ENCODE data around the gene TP53RK. TPM values are rescaled to one million over a fixed set of nuclear protein-coding genes. Genes with fewer than 3 reads are reported as not detected.

Gene TP53RK
- total RNA-seq, 1 donor from 2014 or later, result 17.3 TPM

- DNase-seq (ENCODE audit: low spot score in 2 of 2, unreplicated experiment in 2 of 2), result no peak
- no peak for TF ChIP-seq CTCF (IDR thresholded peaks at IDR 0.05; ENCODE audit: unreplicated experiment)
- peaks cover 4% of the 10 kb centered on the region for H3K9me3 Mint-ChIP-seq
- H3K27me3 Mint-ChIP-seq (ENCODE audit: low read depth), result peaks cover under 1% of the 10 kb centered on the region
- H3K4me1 Mint-ChIP-seq, result peaks cover 11% of the 10 kb centered on the region
- no peak overlapping the region for H3K4me3 Mint-ChIP-seq
- no peak overlapping the region for H3K27ac Mint-ChIP-seq
- H3K36me3 Mint-ChIP-seq, result no peaks in the 10 kb centered on the region
Measured at GRCh38 chr20:46704714-46705377, 15.6 kb upstream of the TP53RK start.

- DNase-seq (ENCODE audit: low spot score in 2 of 2, unreplicated experiment in 2 of 2), result no peak
- Mint-ChIP-seq H3K4me1 (peaks cover 2% of the 10 kb centered on the region), H3K36me3 (no peaks in the 10 kb centered on the region), H3K27me3 (ENCODE audit: low read depth) (peaks cover 2% of the 10 kb centered on the region), H3K27ac (no peak overlapping the region), H3K4me3 (no peak overlapping the region), H3K9me3 (peaks cover 4% of the 10 kb centered on the region)
- TF ChIP-seq CTCF (IDR thresholded peaks at IDR 0.05; ENCODE audit: unreplicated experiment), result no peak
Measured at GRCh38 chr20:46703435-46703834, 14.2 kb upstream of the TP53RK start.

DNA sequence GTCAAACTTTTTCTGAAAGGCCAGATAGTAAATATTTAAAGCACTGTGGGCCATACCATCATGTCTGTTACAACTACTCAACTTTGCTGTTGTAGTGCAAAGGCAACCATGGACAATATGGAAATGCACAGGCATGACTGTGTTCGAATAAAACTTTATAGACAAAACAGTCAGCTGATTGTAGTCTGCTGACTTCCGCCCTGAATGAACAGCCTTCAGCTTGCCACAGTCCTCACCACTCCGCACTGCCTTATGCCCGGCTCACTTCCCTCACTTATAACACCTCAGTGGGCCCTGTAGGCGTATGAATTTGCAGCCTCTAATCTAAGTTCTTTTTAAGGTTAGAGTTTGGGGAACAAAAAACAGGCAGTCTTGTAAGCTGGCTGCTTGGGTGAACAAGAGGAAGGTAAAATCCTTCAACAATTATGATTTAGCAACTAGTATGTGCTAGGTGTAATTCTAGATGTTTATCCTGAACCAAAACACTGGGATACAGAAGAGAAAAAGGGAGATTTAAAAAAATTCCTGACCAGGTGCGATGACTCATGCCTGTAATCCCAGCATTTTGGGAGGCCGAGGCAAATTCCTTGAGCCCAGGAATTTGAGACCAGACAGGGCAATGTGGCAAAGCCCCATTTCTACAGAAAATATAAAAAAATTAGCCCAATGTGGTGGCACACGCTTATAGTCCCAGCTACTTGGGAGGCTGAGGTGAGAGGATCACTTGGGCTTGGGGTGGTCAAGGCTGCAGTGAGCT lies 13.4 kb upstream of the TP53RK start:
- H3K9me3 Mint-ChIP-seq, result peaks cover 4% of the 10 kb centered on the region
- H3K36me3 Mint-ChIP-seq, result no peaks in the 10 kb centered on the region
- no peak for DNase-seq (ENCODE audit: low spot score in 2 of 2, unreplicated experiment in 2 of 2)
- H3K27ac Mint-ChIP-seq, result no peak overlapping the region
- TF ChIP-seq CTCF (IDR thresholded peaks at IDR 0.05; ENCODE audit: unreplicated experiment), result no peak
- H3K27me3 Mint-ChIP-seq (ENCODE audit: low read depth), result peaks cover 2% of the 10 kb centered on the region
- no peaks in the 10 kb centered on the region for H3K4me1 Mint-ChIP-seq
- H3K4me3 Mint-ChIP-seq, result no peak overlapping the region

DNA sequence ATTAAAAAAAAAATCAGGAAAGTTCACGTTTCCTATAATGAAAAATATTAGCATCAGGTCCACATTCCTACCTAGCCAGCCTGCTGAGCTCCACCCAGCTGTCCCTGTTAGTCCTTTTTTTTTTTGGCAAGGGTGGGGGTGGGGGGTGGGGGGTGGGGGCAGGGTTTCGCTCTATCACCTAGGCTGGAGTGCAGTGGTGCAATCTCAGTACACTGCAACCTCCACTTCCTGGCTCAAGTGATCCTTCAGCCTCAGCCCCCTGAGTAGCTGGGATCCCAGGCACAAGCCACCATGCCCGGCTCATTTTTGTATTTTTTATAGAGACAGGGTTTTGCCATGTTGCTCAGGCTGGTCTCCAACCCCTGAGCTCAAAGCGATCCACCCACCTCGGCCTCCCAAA lies 12.7 kb upstream of the TP53RK start:
- H3K27ac Mint-ChIP-seq, result no peak overlapping the region
- no peak for TF ChIP-seq CTCF (IDR thresholded peaks at IDR 0.05; ENCODE audit: unreplicated experiment)

GRCh38 chr20:46701556-46701955 lies 12.3 kb upstream of the TP53RK start:
- Mint-ChIP-seq H3K9me3 (peaks cover 3% of the 10 kb centered on the region), H3K4me1 (no peaks in the 10 kb centered on the region), H3K27me3 (ENCODE audit: low read depth) (peaks cover 2% of the 10 kb centered on the region), H3K36me3 (no peaks in the 10 kb centered on the region), H3K27ac (no peak overlapping the region), H3K4me3 (no peak overlapping the region)
- no peak for DNase-seq (ENCODE audit: low spot score in 2 of 2, unreplicated experiment in 2 of 2)
- TF ChIP-seq CTCF (IDR thresholded peaks at IDR 0.05; ENCODE audit: unreplicated experiment), result no peak

More for the DNA sequence above, 12.7 kb upstream of the TP53RK start:
- Mint-ChIP-seq H3K36me3 (no peaks in the 10 kb centered on the region), H3K27me3 (ENCODE audit: low read depth) (peaks cover 2% of the 10 kb centered on the region), H3K9me3 (peaks cover 4% of the 10 kb centered on the region), H3K4me3 (no peak overlapping the region), H3K4me1 (no peaks in the 10 kb centered on the region)
- no peak for DNase-seq (ENCODE audit: low spot score in 2 of 2, unreplicated experiment in 2 of 2)

All from mesothelial cell of epicardium (in vitro differentiated cells).